Testis (tissue), 3 donors: ENCODE measurements around the gene DCUN1D1. TPM values are rescaled to one million over a fixed set of nuclear protein-coding genes. Genes with fewer than 3 reads are reported as not detected.

ENCODE experiments used
- DNase-seq: peaks from one replicate; pipeline ENCODE4 v3.0.0-alpha.2; 2019
- H3K27ac ChIP-seq, 2 donors: fragments of 200-600 bp; sonication (generic); one replicate each; pipeline ENCODE4 v1.5.1; 2019
- H3K27me3 ChIP-seq: fragments of 200-600 bp; sonication (generic); one replicate; pipeline ENCODE4 v1.5.1; 2019
- H3K36me3 ChIP-seq: fragments of 200-600 bp; sonication (generic); one replicate; pipeline ENCODE4 v1.5.1; 2017; ENCODE audit warnings: low read depth; ENCODE audit errors: missing control alignments
- H3K4me1 ChIP-seq: fragments of 200-600 bp; sonication (generic); one replicate; pipeline ENCODE4 v1.5.1; 2019
- H3K4me3 ChIP-seq, 2 donors: fragments of 200-600 bp; sonication (generic); one replicate each; pipeline ENCODE4 v1.5.1; 2017 to 2019
- H3K9me3 ChIP-seq: fragments of 200-600 bp; sonication (generic); one replicate; pipeline ENCODE4 v1.5.1; 2017
- POLR2A ChIP-seq: fragments of 450-650 bp; IDR thresholded peaks from one replicate; pipeline ENCODE4 v1.6.1; 2017; ENCODE audit warnings: antibody characterized with exemption, mild to moderate bottlenecking, moderate library complexity
- WGBS, 2 donors: methylation state at CpG; one replicate each; pipeline ENCODE4 v1.1.5; 2018; 5-methylcytosine and 5-hydroxymethylcytosine counted together
- intact Hi-C: fragments of 100-400 bp; cut with DNase I; formaldehyde crosslinking; loops from one replicate; pipeline ENCODE4 v1.15.1; 2023; ENCODE audit warnings: low total_unique reads
- polyA plus RNA-seq: library from polyadenylated mRNA; stranded (reverse); fragments of 350-450 nt; fragmentation: Illumina TruSeq; extraction: RNeasy Lipid Tissue Mini Kit (QIAGEN cat#74804); gene quantifications from one replicate; pipeline ENCODE4 v1.2.3, GENCODE V29; 2014; ENCODE audit warnings: low read depth, low replicate concordance; ENCODE audit not compliant: insufficient read depth
- total RNA-seq, 2 donors: library from RNA; depleted of rRNA; stranded (reverse); fragments of >200 nt; gene quantifications; one replicate each; pipeline ENCODE4 v1.2.3, GENCODE V29; 2016
- TF ChIP-seq, protein P1 (sequence below), 3 experiments: fragments of 450-650 bp in 2 of 3; fragments of 200-600 bp in 1 of 3; sonication (generic) in 1 of 3; IDR thresholded peaks; one replicate each; pipeline ENCODE4 v1.5.1; 2016 to 2019; ENCODE audit warnings: antibody characterized with exemption in 3 of 3, mild to moderate bottlenecking in 2 of 3, moderate library complexity in 1 of 3

DCUN1D1 gene
- total and polyA plus RNA-seq, 3 donors from 2014 or later, result 72.8 to 346 (median 270) TPM

DNA sequence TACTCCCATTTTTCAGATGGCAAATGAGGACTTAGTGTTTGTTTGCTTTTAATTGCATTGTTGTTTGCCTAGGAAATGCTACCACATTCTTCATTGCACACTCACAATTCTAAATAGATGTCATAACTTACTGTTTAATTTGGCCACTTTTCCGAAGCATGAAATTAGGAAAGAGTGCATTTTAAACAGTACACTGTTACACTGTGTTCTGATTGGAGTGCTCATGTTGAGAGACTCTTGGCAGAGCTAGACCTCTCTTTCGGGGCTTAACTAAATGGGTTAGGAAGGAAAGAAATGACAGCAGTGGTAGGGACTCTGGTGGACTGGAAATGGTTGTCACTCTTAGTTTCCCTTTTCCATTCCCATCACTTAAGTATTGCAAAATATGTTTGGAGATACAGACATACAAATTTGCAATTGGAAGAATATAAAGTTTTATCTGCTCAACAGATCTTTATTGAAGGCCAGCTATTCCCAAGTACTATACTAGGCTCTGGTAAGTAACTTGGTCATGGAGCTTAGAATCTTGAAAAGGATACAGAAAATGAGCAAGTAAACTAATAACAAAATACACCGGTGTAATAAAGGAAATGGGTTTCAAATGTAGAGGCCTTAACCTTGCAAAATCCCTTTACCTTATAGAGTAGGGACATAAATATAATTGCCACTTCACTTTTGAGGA, 90.2 kb downstream of the DCUN1D1 start:
- no peak for TF ChIP-seq POLR2A
- TF ChIP-seq, protein P1, sequence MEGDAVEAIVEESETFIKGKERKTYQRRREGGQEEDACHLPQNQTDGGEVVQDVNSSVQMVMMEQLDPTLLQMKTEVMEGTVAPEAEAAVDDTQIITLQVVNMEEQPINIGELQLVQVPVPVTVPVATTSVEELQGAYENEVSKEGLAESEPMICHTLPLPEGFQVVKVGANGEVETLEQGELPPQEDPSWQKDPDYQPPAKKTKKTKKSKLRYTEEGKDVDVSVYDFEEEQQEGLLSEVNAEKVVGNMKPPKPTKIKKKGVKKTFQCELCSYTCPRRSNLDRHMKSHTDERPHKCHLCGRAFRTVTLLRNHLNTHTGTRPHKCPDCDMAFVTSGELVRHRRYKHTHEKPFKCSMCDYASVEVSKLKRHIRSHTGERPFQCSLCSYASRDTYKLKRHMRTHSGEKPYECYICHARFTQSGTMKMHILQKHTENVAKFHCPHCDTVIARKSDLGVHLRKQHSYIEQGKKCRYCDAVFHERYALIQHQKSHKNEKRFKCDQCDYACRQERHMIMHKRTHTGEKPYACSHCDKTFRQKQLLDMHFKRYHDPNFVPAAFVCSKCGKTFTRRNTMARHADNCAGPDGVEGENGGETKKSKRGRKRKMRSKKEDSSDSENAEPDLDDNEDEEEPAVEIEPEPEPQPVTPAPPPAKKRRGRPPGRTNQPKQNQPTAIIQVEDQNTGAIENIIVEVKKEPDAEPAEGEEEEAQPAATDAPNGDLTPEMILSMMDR (IDR thresholded peaks at IDR 0.05), result no peak
- no peaks in the 10 kb centered on the region for H3K36me3 ChIP-seq
- no peak overlapping the region for H3K4me3 ChIP-seq
- H3K27me3 ChIP-seq, result no peaks in the 10 kb centered on the region
- no peak overlapping the region for H3K27ac ChIP-seq
- DNase-seq, result no peak
- no peaks in the 10 kb centered on the region for H3K9me3 ChIP-seq
- no peaks in the 10 kb centered on the region for H3K4me1 ChIP-seq
- 53 to 57% methylated on average over 3 of the region's 3 CpGs for WGBS, 2 donors
- intact Hi-C loops, result no loop called here

Other genes with a start within 250 kb of the DCUN1D1 start
- gene ATP11B, start 187.0 kb downstream of the DCUN1D1 start, total RNA-seq, result 100 to 1,000 TPM; 114 to 138 TPM
- 65.8 TPM for gene ATP11B, start 187.0 kb downstream of the DCUN1D1 start, polyA plus RNA-seq
- 10 to 100 TPM; 35.9 to 37.8 TPM for gene MCCC1, start 119.0 kb upstream of the DCUN1D1 start, total RNA-seq
- gene MCCC1, start 119.0 kb upstream of the DCUN1D1 start, polyA plus RNA-seq, result 22.7 TPM
- gene LAMP3, start 182.2 kb upstream of the DCUN1D1 start, total RNA-seq, result 10 to 100 TPM; 10.1 to 16.3 TPM
- gene LAMP3, start 182.2 kb upstream of the DCUN1D1 start, polyA plus RNA-seq, result 52.6 TPM